ENCODE results near the gene AFAP1L2. TPM values are rescaled to one million over a fixed set of nuclear protein-coding genes. Genes with fewer than 3 reads are reported as not detected.

AFAP1L2 gene
- total RNA-seq, 1 experiment from 2014 or later: not detected

- intact Hi-C loops (cut with micrococcal nuclease; ENCODE audit: unreplicated experiment): no loop called here
- POLR2A ChIA-PET (ENCODE audit: low non-redundant PET): no interaction called here
- Histone ChIP-seq H3K27me3 (replicated peaks; ENCODE audit: insufficient read depth, low read depth, low read length, poor library complexity) (no peaks in the 10 kb centered on the region), H3K9me3 (ENCODE audit: low read depth, low read length, poor library complexity, severe bottlenecking) (no peaks in the 10 kb centered on the region), H3K36me3 (ENCODE audit: insufficient read depth, low read length, poor library complexity, severe bottlenecking) (no peaks in the 10 kb centered on the region), H3K27ac (ENCODE audit: low read depth, low read length, poor library complexity, severe bottlenecking) (no peak overlapping the region), H3K4me1 (ENCODE audit: insufficient read depth, low read length, poor library complexity, severe bottlenecking) (no peaks in the 10 kb centered on the region), H3K4me3 (ENCODE audit: low read depth, low read length, poor library complexity, severe bottlenecking) (no peak overlapping the region)
- DNase-seq (ENCODE audit: low spot score): no peak
- BruUV-seq (replicated peaks): no TSS peak
- CTCF ChIA-PET: no interaction called here
- no peak for TF ChIP-seq CTCF (conservative IDR thresholded peaks at IDR 0.05; ENCODE audit: low read depth, low read length)
- no peak for TF ChIP-seq EZH2 (IDR thresholded peaks at IDR 0.05; ENCODE audit: borderline replicate concordance, low read depth, low read length, poor library complexity, severe bottlenecking)
These were observed 149.1 kb downstream of the AFAP1L2 start for GRCh38 chr10:114255227-114255626.

- Histone ChIP-seq H3K27me3 (replicated peaks; ENCODE audit: insufficient read depth, low read depth, low read length, poor library complexity) (no peaks in the 10 kb centered on the region), H3K4me3 (ENCODE audit: low read depth, low read length, poor library complexity, severe bottlenecking) (no peak overlapping the region), H3K36me3 (ENCODE audit: insufficient read depth, low read length, poor library complexity, severe bottlenecking) (no peaks in the 10 kb centered on the region), H3K9me3 (ENCODE audit: low read depth, low read length, poor library complexity, severe bottlenecking) (no peaks in the 10 kb centered on the region), H3K27ac (ENCODE audit: low read depth, low read length, poor library complexity, severe bottlenecking) (no peak overlapping the region), H3K4me1 (ENCODE audit: insufficient read depth, low read length, poor library complexity, severe bottlenecking) (no peaks in the 10 kb centered on the region)
- intact Hi-C loops (cut with micrococcal nuclease; ENCODE audit: unreplicated experiment): no loop called here
- no TSS peak for BruUV-seq (replicated peaks)
- DNase-seq (ENCODE audit: low spot score): no peak
- TF ChIP-seq EZH2 (IDR thresholded peaks at IDR 0.05; ENCODE audit: borderline replicate concordance, low read depth, low read length, poor library complexity, severe bottlenecking): no peak
- no peak for TF ChIP-seq CTCF (conservative IDR thresholded peaks at IDR 0.05; ENCODE audit: low read depth, low read length)
- ChIA-PET POLR2A (ENCODE audit: low non-redundant PET) (no interaction called here), CTCF (no interaction called here)
These were observed 151.4 kb downstream of the AFAP1L2 start for GRCh38 chr10:114252883-114253282.

- Histone ChIP-seq H3K36me3 (ENCODE audit: insufficient read depth, low read length, poor library complexity, severe bottlenecking) (no peaks in the 10 kb centered on the region), H3K4me1 (ENCODE audit: insufficient read depth, low read length, poor library complexity, severe bottlenecking) (no peaks in the 10 kb centered on the region), H3K27me3 (replicated peaks; ENCODE audit: insufficient read depth, low read depth, low read length, poor library complexity) (no peaks in the 10 kb centered on the region), H3K9me3 (ENCODE audit: low read depth, low read length, poor library complexity, severe bottlenecking) (no peaks in the 10 kb centered on the region), H3K27ac (ENCODE audit: low read depth, low read length, poor library complexity, severe bottlenecking) (no peak overlapping the region), H3K4me3 (ENCODE audit: low read depth, low read length, poor library complexity, severe bottlenecking) (no peak overlapping the region)
- CTCF ChIA-PET: no interaction called here
- BruUV-seq (replicated peaks): no TSS peak
- DNase-seq (ENCODE audit: low spot score): no peak
- TF ChIP-seq EZH2 (IDR thresholded peaks at IDR 0.05; ENCODE audit: borderline replicate concordance, low read depth, low read length, poor library complexity, severe bottlenecking): no peak
- no peak for TF ChIP-seq CTCF (conservative IDR thresholded peaks at IDR 0.05; ENCODE audit: low read depth, low read length)
- intact Hi-C loops (cut with micrococcal nuclease; ENCODE audit: unreplicated experiment): no loop called here
- POLR2A ChIA-PET (ENCODE audit: low non-redundant PET): no interaction called here
These were observed 152.2 kb downstream of the AFAP1L2 start for GRCh38 chr10:114252092-114252491.

Data from A673 (cell line).